H1 (cell line): Measurements from ENCODE around the gene LRRTM4.

Experiments
- CTCF ChIP-seq, 3 experiments: IDR thresholded peaks; 1 replicate in 2 of 3; 2 replicates in 1 of 3; pipeline versions ENCODE4 v1.5.1 to v1.6.1; 2011; ENCODE audit warnings: low read length in 3 of 3, mild to moderate bottlenecking in 3 of 3, inconsistent platforms in 2 of 3, low read depth in 1 of 3, moderate library complexity in 1 of 3; ENCODE audit not compliant: insufficient read depth in 1 of 3; ENCODE audit errors: control extremely low read depth in 1 of 3
- EP300 ChIP-seq, 2 experiments: IDR thresholded peaks; 1 replicate in 1 of 2; 2 replicates in 1 of 2; pipeline ENCODE4 v1.6.1; 2011 to 2012; ENCODE audit warnings: low read depth in 2 of 2, low read length in 2 of 2, mild to moderate bottlenecking in 2 of 2, borderline replicate concordance in 1 of 2, inconsistent platforms in 1 of 2, moderate library complexity in 1 of 2
- POLR2A ChIP-seq, 2 experiments: IDR thresholded peaks; 1 replicate in 1 of 2; 2 replicates in 1 of 2; pipeline ENCODE4 v1.6.1; 2011; ENCODE audit warnings: low read depth in 2 of 2, low read length in 2 of 2, mild to moderate bottlenecking in 2 of 2; ENCODE audit errors: control extremely low read depth in 1 of 2
- SP2 ChIP-seq: IDR thresholded peaks from 2 replicates; pipeline ENCODE4 v1.6.1; 2012; ENCODE audit warnings: mild to moderate bottlenecking, low read length, inconsistent platforms

- no peak for TF ChIP-seq POLR2A (IDR thresholded peaks at IDR 0.05; ENCODE audit: control extremely low read depth in 1 of 2, low read depth in 2 of 2, low read length in 2 of 2)
- TF ChIP-seq SP2, result no peak
- no peak for TF ChIP-seq CTCF (IDR thresholded peaks at IDR 0.05; ENCODE audit: control extremely low read depth in 1 of 3, insufficient read depth in 1 of 3, low read depth in 1 of 3, low read length in 3 of 3)
- TF ChIP-seq EP300 (IDR thresholded peaks at IDR 0.05; ENCODE audit: borderline replicate concordance in 1 of 2, low read depth in 2 of 2, low read length in 2 of 2), result no peak
These were observed 394.8 kb downstream of the LRRTM4 start for GRCh38 chr2:77127345-77127744.
